Measurements from ENCODE around the gene PPIG.
"Not testable (repeated sequence)": the region's sequence is repeated elsewhere in the genome, so short reads cannot be mapped to it uniquely, and the experiment has no call there.

GRCh38 chr2:169596546-169596945 is 12.4 kb downstream of the PPIG start:
- TF ChIP-seq CTCF, POLR2A (IDR thresholded peaks at IDR 0.05): not testable (repeated sequence)
